A673 (cell line): ENCODE measurements around the gene MTMR3. TPM values are rescaled to one million over a fixed set of nuclear protein-coding genes. Genes with fewer than 3 reads are reported as not detected.
A peak's percentile ranks its signal among the peaks of the same experiment; 100 is the strongest.

Source experiments
- BruUV-seq: library from RNA; stranded (reverse); fragments of 400-500 nt; replicated peaks from 2 replicates; lab custom pipeline; 2021; lab: Mats Ljungman, UMichigan
- CTCF ChIA-PET: fragments of 300-600 bp; sonication (Branson Sonifier 250); formaldehyde crosslinking; loops from one replicate; lab custom pipeline; 2022; ENCODE audit warnings: antibody characterized with exemption; lab: Charles Lee
- POLR2A ChIA-PET: fragments of 300-600 bp; sonication (Branson Sonifier 250); formaldehyde crosslinking; loops from one replicate; lab custom pipeline; 2022; ENCODE audit warnings: antibody characterized with exemption; ENCODE audit not compliant: low non-redundant PET; lab: Charles Lee
- DNase-seq: peaks from one replicate; pipeline ENCODE4 v3.0.0-alpha.2; 2015; ENCODE audit warnings: low spot score
- H3K27ac ChIP-seq: fragments of 200-600 bp; sonication (generic); 2 replicates; pipeline ENCODE4 v1.5.1; 2016; ENCODE audit warnings: mixed run types, low read depth, mild to moderate bottlenecking, mixed read lengths, antibody characterized with exemption, low read length; ENCODE audit not compliant: poor library complexity, severe bottlenecking
- H3K27me3 ChIP-seq: fragments of 200-600 bp; sonication (generic); replicated peaks from 2 replicates; pipeline ENCODE4 v1.6.1; 2017; ENCODE audit warnings: mixed run types, low read depth, mild to moderate bottlenecking, mixed read lengths, antibody characterized with exemption, low read length; ENCODE audit not compliant: insufficient read depth, poor library complexity
- H3K36me3 ChIP-seq: fragments of 200-600 bp; sonication (generic); 2 replicates; pipeline ENCODE4 v1.6.1; 2016; ENCODE audit warnings: mixed run types, mild to moderate bottlenecking, mixed read lengths, antibody characterized with exemption, low read length; ENCODE audit not compliant: insufficient read depth, poor library complexity, severe bottlenecking
- H3K4me1 ChIP-seq: fragments of 200-600 bp; sonication (generic); 2 replicates; pipeline ENCODE4 v1.6.1; 2017; ENCODE audit warnings: mixed run types, mild to moderate bottlenecking, mixed read lengths, antibody characterized with exemption, low read length; ENCODE audit not compliant: insufficient read depth, poor library complexity, severe bottlenecking
- H3K4me3 ChIP-seq: fragments of 200-600 bp; sonication (generic); 2 replicates; pipeline ENCODE4 v1.5.1; 2016; ENCODE audit warnings: low read depth, mixed run types, mild to moderate bottlenecking, mixed read lengths, low read length; ENCODE audit not compliant: poor library complexity, severe bottlenecking
- H3K9me3 ChIP-seq: fragments of 200-600 bp; sonication (generic); 2 replicates; pipeline ENCODE4 v1.6.1; 2016; ENCODE audit warnings: mixed run types, low read depth, mild to moderate bottlenecking, mixed read lengths, antibody characterized with exemption, low read length; ENCODE audit not compliant: poor library complexity, severe bottlenecking
- EZH2 ChIP-seq: fragments of 200-600 bp; sonication (generic); IDR thresholded peaks from 2 replicates; pipeline ENCODE4 v1.6.1; 2017; ENCODE audit warnings: borderline replicate concordance, low read depth, mild to moderate bottlenecking, mixed read lengths, antibody characterized with exemption, low read length; ENCODE audit not compliant: poor library complexity, severe bottlenecking
- intact Hi-C: fragments of 100-400 bp; cut with micrococcal nuclease; formaldehyde crosslinking; loops from one replicate; pipeline ENCODE4 v1.10.0; 2022; ENCODE audit not compliant: unreplicated experiment
- total RNA-seq: library from RNA; stranded (reverse); gene quantifications from 2 replicates; pipeline ENCODE4 v1.2.3, GENCODE V29; 2021
- TF ChIP-seq, protein P1 (sequence below): fragments of 300-800, 200-600 bp; sonication (generic); conservative IDR thresholded peaks from 2 replicates; pipeline ENCODE4 v1.5.1; 2017; ENCODE audit warnings: low read depth, mild to moderate bottlenecking, antibody characterized with exemption, low read length, moderate library complexity, mixed read lengths

Gene MTMR3
- total RNA-seq, 1 experiment from 2014 or later = 25.0 TPM

- ChIA-PET POLR2A (interaction anchor here (0.6 kb wide), 2 partner anchors 58 to 472 kb away, joined by 3 to 9 read pairs; no protein-coding TSS in a partner anchor), CTCF (interaction anchor here (0.6 kb wide), 1 partner anchor 9 kb away, joined by 12 read pairs; no protein-coding TSS in a partner anchor)
- no peak overlapping the region for H3K27ac ChIP-seq
Observed at GRCh38 chr22:29870574-29870973, 12.4 kb upstream of the MTMR3 start.

DNA sequence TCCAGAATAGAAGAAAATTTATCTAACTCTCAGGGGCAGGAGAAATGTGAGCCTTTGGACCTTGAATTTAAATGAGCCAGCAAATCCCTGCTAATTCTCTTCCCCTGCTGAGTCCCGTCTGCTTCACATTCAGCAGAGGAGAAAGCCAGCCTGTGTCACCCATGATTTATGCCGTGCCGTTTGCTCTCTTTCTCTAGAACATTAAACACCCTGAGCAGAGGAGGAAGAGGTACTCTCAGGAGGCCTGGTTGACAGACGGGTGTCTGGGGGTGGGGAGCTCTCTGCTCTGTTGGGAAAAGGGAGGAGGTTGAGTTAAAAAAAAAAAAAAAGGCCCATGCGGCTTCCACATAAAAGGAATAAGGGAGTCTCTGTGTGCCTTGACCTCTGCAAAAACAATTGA is 11.3 kb upstream of the MTMR3 start:
- H3K9me3 ChIP-seq = no peaks in the 10 kb centered on the region
- peak; percentile 98 for DNase-seq
- TF ChIP-seq EZH2 = no peak
- TF ChIP-seq, protein P1, sequence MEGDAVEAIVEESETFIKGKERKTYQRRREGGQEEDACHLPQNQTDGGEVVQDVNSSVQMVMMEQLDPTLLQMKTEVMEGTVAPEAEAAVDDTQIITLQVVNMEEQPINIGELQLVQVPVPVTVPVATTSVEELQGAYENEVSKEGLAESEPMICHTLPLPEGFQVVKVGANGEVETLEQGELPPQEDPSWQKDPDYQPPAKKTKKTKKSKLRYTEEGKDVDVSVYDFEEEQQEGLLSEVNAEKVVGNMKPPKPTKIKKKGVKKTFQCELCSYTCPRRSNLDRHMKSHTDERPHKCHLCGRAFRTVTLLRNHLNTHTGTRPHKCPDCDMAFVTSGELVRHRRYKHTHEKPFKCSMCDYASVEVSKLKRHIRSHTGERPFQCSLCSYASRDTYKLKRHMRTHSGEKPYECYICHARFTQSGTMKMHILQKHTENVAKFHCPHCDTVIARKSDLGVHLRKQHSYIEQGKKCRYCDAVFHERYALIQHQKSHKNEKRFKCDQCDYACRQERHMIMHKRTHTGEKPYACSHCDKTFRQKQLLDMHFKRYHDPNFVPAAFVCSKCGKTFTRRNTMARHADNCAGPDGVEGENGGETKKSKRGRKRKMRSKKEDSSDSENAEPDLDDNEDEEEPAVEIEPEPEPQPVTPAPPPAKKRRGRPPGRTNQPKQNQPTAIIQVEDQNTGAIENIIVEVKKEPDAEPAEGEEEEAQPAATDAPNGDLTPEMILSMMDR = no peak
- no peaks in the 10 kb centered on the region for H3K27me3 ChIP-seq
- no peaks in the 10 kb centered on the region for H3K36me3 ChIP-seq
- H3K27ac ChIP-seq = no peak overlapping the region
- intact Hi-C loops = no loop called here
- BruUV-seq = no TSS peak
- ChIA-PET POLR2A (interaction anchor here (0.7 kb wide), 1 partner anchor 33 kb away, joined by 6 read pairs; no protein-coding TSS in a partner anchor), CTCF (interaction anchor here (0.6 to 0.7 kb wide), 2 partner anchors 11 to 133 kb away, joined by 3 to 4 read pairs; partner anchors contain the start of gene MTMR3)
- H3K4me3 ChIP-seq = no peak overlapping the region
- peaks cover 25% of the 10 kb centered on the region for H3K4me1 ChIP-seq

More at GRCh38 chr22:29870574-29870973, 12.4 kb upstream of the MTMR3 start:
- H3K9me3 ChIP-seq = no peaks in the 10 kb centered on the region
- no TSS peak for BruUV-seq
- TF ChIP-seq, protein P1 = no peak
- TF ChIP-seq EZH2 = no peak
- no peaks in the 10 kb centered on the region for H3K36me3 ChIP-seq
- H3K4me1 ChIP-seq = peaks cover 25% of the 10 kb centered on the region
- no peak for DNase-seq
- intact Hi-C loops = no loop called here
- H3K27me3 ChIP-seq = no peaks in the 10 kb centered on the region
- no peak overlapping the region for H3K4me3 ChIP-seq

DNA sequence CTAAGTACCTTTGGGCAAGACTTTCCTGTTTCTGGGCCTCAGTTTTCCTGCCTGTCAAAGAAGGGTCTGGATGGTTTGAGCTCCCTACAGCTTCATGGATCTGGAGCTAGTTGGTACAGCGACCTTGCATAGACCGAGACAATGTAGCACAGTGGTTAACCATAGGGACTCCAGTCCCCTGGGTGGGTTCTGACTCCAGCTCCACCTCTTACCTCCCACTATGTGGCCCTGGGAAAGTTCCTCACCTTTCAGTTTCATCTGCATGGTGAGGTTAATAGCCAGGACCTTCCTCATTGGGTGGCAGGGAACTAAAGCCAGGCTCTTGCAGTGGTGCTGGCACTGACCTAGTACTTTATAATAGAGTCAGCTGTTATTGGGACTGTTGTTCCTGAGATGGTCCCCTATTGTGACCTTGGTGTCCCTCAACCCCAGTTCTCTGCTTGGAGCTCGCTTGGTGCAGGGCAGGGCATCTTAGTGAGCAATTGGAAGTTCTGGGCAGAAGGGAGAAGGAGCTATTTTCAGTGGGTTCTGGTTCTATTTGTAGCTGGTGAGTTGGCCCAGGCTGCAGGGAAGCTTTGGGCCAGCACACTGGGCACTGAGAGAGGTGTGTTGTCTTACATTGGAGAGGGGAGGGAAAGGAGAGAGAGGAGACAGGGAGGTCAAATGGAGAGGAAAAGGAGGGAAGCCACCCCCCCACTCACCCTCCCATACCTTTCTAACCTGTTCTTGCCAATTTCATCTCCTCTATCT is 10.7 kb upstream of the MTMR3 start:
- H3K4me3 ChIP-seq = no peak overlapping the region
- ChIA-PET CTCF (interaction anchor here (0.6 kb wide), 1 partner anchor 11 kb away, joined by 4 read pairs; the partner anchor contains the start of gene MTMR3), POLR2A (no interaction called here)
- intact Hi-C loops = no loop called here
- H3K27ac ChIP-seq = no peak overlapping the region
- no TSS peak for BruUV-seq
- no peaks in the 10 kb centered on the region for H3K36me3 ChIP-seq
- DNase-seq = no peak
- H3K4me1 ChIP-seq = peaks cover 25% of the 10 kb centered on the region
- H3K27me3 ChIP-seq = no peaks in the 10 kb centered on the region
- TF ChIP-seq EZH2 = no peak
- TF ChIP-seq, protein P1 = no peak
- no peaks in the 10 kb centered on the region for H3K9me3 ChIP-seq
